GM19455 (cell line): Measurements from ENCODE around the gene PARD3.
"Not testable (repeated sequence)": the region's sequence is repeated elsewhere in the genome, so short reads cannot be mapped to it uniquely, and the experiment has no call there.

Experiments used
- ATAC-seq: cut with Tn5 transposase; IDR thresholded peaks from one replicate; pipeline ENCODE4 v1.9.1; 2021; ENCODE audit not compliant: unreplicated experiment

Gene PARD3

GRCh38 chr10:34475274-34475646 lies 339.8 kb downstream of the PARD3 start:
- ATAC-seq: no peak

GRCh38 chr10:34474555-34475273 lies 340.4 kb downstream of the PARD3 start:
- no peak for ATAC-seq

- no peak for ATAC-seq
Measured at GRCh38 chr10:34474009-34474376, 341.1 kb downstream of the PARD3 start.

- no peak for ATAC-seq
Measured at GRCh38 chr10:34473174-34474008, 341.7 kb downstream of the PARD3 start.

GRCh38 chr10:34470307-34470706 lies 344.8 kb downstream of the PARD3 start:
- no peak for ATAC-seq

- no peak for ATAC-seq
Measured at GRCh38 chr10:34469446-34469845, 345.6 kb downstream of the PARD3 start.

- no peak for ATAC-seq
Measured at GRCh38 chr10:34467902-34468301, 347.2 kb downstream of the PARD3 start.

GRCh38 chr10:34467364-34467763 lies 347.7 kb downstream of the PARD3 start:
- ATAC-seq: no peak

- ATAC-seq: no peak
Measured at GRCh38 chr10:34465678-34466077, 349.4 kb downstream of the PARD3 start.

GRCh38 chr10:34464591-34464990 lies 350.5 kb downstream of the PARD3 start:
- no peak for ATAC-seq

- ATAC-seq: no peak
Measured at GRCh38 chr10:34464000-34464399, 351.1 kb downstream of the PARD3 start.

- no peak for ATAC-seq
Measured at GRCh38 chr10:34462993-34463392, 352.1 kb downstream of the PARD3 start.

GRCh38 chr10:34462056-34462455 lies 353.0 kb downstream of the PARD3 start:
- no peak for ATAC-seq

GRCh38 chr10:34454590-34455261 lies 360.4 kb downstream of the PARD3 start:
- ATAC-seq: no peak

GRCh38 chr10:34449836-34450235 lies 365.3 kb downstream of the PARD3 start:
- ATAC-seq: no peak

GRCh38 chr10:34446049-34446448 lies 369.0 kb downstream of the PARD3 start:
- no peak for ATAC-seq

- no peak for ATAC-seq
Measured at GRCh38 chr10:34444223-34445183, 370.6 kb downstream of the PARD3 start.

- not testable (repeated sequence) for ATAC-seq
Measured at GRCh38 chr10:34439386-34439785, 375.7 kb downstream of the PARD3 start.

- ATAC-seq: no peak
Measured at GRCh38 chr10:34438741-34439140, 376.4 kb downstream of the PARD3 start.

GRCh38 chr10:34437906-34438305 lies 377.2 kb downstream of the PARD3 start:
- ATAC-seq: no peak

- ATAC-seq: no peak
Measured at GRCh38 chr10:34434119-34434594, 380.9 kb downstream of the PARD3 start.
